ENCODE measurements around the gene FADS1.

Gene FADS1

GRCh38 chr11:61774411-61774810 is 42.4 kb downstream of the FADS1 start:
- FAIRE-seq: no peak

GRCh38 chr11:61773809-61774208 is 43.0 kb downstream of the FADS1 start:
- no peak for FAIRE-seq

GRCh38 chr11:61773356-61773755 is 43.4 kb downstream of the FADS1 start:
- FAIRE-seq: no peak

GRCh38 chr11:61771985-61772455 is 44.8 kb downstream of the FADS1 start:
- FAIRE-seq: no peak

- no peak for FAIRE-seq
Observed at GRCh38 chr11:61771195-61771894, 45.5 kb downstream of the FADS1 start.

- FAIRE-seq: no peak
Observed at GRCh38 chr11:61769946-61770683, 46.7 kb downstream of the FADS1 start.

GRCh38 chr11:61769169-61769920 is 47.5 kb downstream of the FADS1 start:
- no peak for FAIRE-seq

GRCh38 chr11:61768376-61769076 is 48.3 kb downstream of the FADS1 start:
- FAIRE-seq: no peak

- FAIRE-seq: no peak
Observed at GRCh38 chr11:61766353-61766841, 50.4 kb downstream of the FADS1 start.

- FAIRE-seq: no peak
Observed at GRCh38 chr11:61765550-61766253, 51.1 kb downstream of the FADS1 start.

GRCh38 chr11:61764606-61765260 is 52.1 kb downstream of the FADS1 start:
- FAIRE-seq: no peak

- FAIRE-seq: no peak
Observed at GRCh38 chr11:61763930-61764605, 52.7 kb downstream of the FADS1 start.

- FAIRE-seq: no peak
Observed at GRCh38 chr11:61762798-61763197, 54.0 kb downstream of the FADS1 start.

GRCh38 chr11:61762223-61762615 is 54.6 kb downstream of the FADS1 start:
- FAIRE-seq: no peak

GRCh38 chr11:61761440-61762222 is 55.2 kb downstream of the FADS1 start:
- no peak for FAIRE-seq

- no peak for FAIRE-seq
Observed at GRCh38 chr11:61760946-61761345, 55.9 kb downstream of the FADS1 start.

GRCh38 chr11:61757213-61757862 is 59.5 kb downstream of the FADS1 start:
- no peak for FAIRE-seq

GRCh38 chr11:61756452-61757212 is 60.2 kb downstream of the FADS1 start:
- peak; percentile 81 for FAIRE-seq

- no peak for FAIRE-seq
Observed at GRCh38 chr11:61756147-61756451, 60.7 kb downstream of the FADS1 start.
